HG02885 (cell line): ENCODE measurements around the gene BAD.

Experiments
- ATAC-seq: cut with Tn5 transposase; IDR thresholded peaks from one replicate; pipeline ENCODE4 v1.9.1; 2021; ENCODE audit warnings: mild to moderate bottlenecking; ENCODE audit not compliant: unreplicated experiment, poor library complexity

Gene BAD

GRCh38 chr11:64261556-64262080, 22.8 kb downstream of the BAD start:
- ATAC-seq = no peak

DNA sequence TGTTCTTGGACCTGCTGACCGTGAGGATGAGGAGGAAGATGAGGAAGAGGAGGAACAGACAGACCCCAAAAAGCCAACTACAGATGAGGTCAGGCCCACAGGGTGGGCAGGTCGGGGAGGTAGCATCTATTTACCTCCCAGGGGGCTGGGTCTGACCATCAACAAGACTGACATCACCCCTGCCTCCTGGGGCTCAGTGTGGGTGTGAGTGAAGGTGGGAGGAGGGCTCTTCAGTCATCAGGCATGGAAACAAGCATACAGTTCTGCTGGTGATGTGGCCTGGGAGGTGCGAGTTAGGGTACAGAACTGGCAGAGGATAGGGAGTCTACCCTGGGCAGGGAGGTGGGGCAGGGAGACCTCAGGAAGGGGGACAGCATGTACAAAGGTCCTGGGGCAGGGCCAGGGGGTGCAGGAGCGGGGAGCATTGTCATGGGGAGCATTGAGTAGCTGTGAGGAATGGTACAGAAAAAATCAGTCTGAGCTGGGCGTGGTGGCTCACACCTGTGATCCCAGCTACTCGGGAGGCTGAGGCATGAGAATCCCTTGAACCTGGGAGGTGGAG, 24.2 kb downstream of the BAD start:
- no peak for ATAC-seq

DNA sequence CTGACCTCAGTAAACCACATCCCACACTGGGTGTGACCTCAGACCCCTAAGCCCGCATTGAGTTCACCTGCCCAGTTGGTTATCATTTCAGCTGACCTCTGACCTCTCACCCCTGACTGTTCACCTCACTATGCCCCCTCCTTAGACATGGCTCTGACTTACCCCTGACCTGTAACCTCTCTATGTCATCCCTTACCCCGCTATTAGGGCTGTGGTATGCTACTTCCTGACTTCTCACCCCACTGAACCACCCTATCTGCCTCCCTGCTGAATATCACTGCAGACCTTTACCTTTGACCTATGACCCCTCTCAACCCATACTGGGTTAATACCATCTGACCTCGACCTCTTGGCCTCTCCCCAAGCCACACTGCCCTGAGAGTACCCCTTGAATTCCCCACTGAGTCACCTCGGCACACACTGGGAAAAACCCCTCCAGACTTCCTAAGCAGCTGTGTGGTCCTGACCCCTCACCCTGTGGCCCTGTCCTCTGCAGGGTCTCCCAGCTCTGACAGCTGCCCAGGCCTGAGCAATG, 24.9 kb downstream of the BAD start:
- no peak for ATAC-seq

- no peak for ATAC-seq
Measured at GRCh38 chr11:64258946-64259532, 25.4 kb downstream of the BAD start.

- no peak for ATAC-seq
Measured at GRCh38 chr11:64258356-64258755, 26.1 kb downstream of the BAD start.

GRCh38 chr11:64256300-64256699, 28.2 kb downstream of the BAD start:
- ATAC-seq = no peak

DNA sequence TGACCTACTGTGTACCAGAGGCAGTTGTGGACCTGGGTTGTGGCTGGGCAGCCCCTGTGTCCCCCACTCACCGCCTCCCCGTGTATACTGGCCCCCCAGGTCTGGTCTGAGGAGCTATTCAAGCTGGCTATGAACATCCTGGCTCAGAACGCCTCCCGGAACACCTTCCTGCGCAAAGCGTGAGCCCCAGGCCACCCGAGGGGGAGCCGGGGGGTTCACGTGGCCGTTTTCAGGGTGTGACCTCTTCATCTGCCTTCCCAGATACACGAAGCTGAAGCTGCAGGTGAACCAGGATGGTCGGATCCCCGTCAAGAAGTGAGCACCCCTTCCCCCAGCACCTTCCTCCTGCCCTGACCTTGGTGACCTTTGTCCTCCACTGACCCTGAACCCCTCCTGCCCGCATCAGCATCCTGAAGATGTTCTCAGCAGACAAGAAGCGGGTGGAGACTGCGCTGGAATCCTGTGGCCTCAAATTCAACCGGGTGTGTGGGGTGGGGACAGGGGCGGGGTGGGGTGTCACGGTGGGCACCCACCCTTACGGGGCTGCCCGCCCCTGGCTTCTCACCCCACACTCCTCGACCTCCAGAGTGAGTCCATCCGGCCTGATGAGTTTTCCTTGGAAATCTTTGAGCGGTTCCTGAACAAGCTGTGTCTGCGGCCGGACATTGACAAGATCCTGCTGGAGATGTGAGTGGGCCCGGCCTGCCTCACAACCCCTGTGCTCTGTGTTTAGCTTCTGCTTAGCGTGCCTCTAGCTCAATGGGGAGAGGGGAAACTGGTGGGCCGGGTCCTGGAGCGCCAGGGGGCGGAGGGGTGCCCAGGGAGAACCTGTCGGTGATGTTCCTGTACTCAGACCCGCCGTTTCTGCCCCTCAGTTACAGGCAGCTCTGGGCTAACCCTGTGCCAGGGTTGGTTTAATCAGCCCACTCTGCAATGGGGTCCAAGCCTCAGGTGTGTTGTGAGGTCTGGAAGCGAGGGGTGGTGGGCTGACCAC, 29.0 kb downstream of the BAD start:
- no peak for ATAC-seq

GRCh38 chr11:64254326-64254725, 30.1 kb downstream of the BAD start:
- ATAC-seq = no peak

DNA sequence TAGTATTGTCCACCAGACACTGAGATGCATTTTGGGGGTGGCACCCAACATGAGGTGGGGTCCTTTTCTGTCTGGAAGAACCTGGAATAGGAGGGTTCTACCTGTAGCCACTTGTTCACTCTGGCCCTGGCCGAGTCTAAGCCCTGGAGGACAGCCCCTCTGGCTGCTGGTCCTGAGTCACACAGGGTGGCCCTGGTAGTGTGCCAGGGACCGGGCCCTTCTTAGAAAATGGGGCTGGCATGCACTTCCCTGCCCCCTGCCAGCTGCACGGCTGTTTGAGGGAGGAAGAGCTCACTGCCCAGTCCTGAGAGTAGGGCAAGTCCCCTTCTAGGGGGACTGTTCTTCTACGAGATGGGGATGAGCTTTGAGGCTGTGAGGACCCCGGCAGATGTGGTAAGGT, 31.0 kb downstream of the BAD start:
- no peak for ATAC-seq

- no peak for ATAC-seq
Measured at GRCh38 chr11:64253043-64253442, 31.4 kb downstream of the BAD start.

GRCh38 chr11:64252003-64252872, 32.2 kb downstream of the BAD start:
- ATAC-seq = no peak

GRCh38 chr11:64251753-64252002, 32.8 kb downstream of the BAD start:
- ATAC-seq = no peak

GRCh38 chr11:64251016-64251752, 33.3 kb downstream of the BAD start, which contains the start of gene PLCB3:
TSS of gene PLCB3 (plus strand) at chr11:64251530. CDS start at chr11:64251650, 120 bp downstream.
- ATAC-seq = peak; percentile 58

DNA sequence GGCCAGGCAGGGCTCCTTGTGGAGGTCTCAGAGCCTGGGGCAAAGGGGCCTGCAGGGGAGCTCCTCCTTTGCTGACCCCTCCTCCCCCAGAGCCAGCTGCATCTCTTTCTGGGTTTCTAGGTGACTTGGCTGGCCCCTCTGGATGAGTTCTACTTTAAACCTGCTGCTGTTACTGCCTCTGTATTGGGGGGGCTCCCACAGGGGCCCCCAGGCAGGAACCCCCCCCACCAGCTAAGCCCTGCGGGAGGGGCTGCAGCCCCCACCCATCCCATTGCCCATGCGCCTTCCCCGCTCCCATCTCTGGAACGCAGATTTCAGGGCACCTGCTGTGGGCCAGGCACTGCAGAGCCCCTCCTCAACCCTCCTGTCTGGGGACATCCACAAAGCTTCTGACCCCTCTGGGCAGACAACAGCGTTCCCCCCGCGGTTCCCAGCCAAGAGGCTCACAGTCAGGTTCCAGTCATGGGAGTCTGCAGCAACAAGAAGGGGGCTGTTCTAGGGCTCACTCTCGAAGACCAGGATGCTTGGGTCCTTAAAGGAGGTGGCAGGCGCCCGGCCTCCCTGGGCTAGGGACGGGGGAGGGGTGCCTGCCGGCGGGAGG, 34.0 kb downstream of the BAD start:
- no peak for ATAC-seq

DNA sequence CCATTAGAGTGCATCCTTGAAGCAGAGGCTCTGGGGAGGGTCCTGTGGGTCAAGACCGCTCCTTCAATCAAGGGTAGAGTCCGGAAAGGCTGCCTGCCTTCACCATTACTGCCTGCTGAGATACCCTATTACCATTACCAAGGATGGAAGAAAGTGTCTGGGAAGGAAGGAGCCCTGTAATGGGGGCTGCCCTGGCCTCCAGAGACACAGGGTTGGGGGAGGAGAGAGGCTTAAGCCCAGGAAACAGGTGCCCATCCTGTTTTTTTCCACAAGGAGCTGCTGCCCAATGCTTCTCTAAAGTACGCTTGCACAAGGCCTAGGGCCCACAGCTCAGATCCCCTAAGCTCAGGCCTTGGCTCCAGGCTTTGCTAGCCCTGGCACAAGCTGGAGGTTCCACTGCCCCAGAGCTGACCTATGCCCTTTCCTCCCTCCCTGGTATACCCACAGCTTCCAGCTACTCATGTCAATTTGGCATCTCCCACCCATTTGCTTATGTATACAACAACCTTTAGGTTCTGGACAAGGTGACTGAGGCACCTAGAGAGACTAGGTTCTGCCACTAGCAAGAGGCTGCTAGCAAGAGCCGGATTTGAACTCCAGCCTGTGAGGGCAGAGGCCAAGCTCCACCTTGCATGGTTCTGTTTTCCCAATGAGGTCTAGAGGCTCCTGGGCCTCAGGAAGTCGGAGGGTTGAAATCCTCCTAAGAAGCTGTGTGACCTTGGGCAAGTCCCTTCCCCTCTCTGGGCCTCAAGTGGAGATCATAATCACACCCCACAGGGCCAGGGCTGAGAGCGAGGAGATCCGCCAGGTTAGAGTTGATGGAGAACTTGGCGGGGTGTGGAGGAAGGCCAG, 34.7 kb downstream of the BAD start:
- no peak for ATAC-seq

- ATAC-seq = no peak
Measured at GRCh38 chr11:64249038-64249437, 35.4 kb downstream of the BAD start.

- no peak for ATAC-seq
Measured at GRCh38 chr11:64248578-64248977, 35.9 kb downstream of the BAD start.
